ENCODE results near the gene PLCH1.

PLCH1 gene

GRCh38 chr3:155352900-155353490, 391.9 kb downstream of the PLCH1 start:
- Histone ChIP-seq H3K4me1 (ENCODE audit: control insufficient read depth in 1 of 2, insufficient read depth in 2 of 2, low read length in 2 of 2) (no peaks in the 10 kb centered on the region), H3K27ac (ENCODE audit: low read depth, low read length) (no peak overlapping the region), H3K27me3 (ENCODE audit: control insufficient read depth in 1 of 2, insufficient read depth in 2 of 2, low read length in 2 of 2) (no peaks in the 10 kb centered on the region), H3K9ac (ENCODE audit: low read depth in 1 of 2, low read length in 2 of 2) (no peak overlapping the region), H3K9me3 (ENCODE audit: control insufficient read depth in 1 of 2, low read length in 2 of 2) (no peaks in the 10 kb centered on the region), H3K4me3 (ENCODE audit: low read depth in 1 of 2, low read length in 2 of 2) (no peak overlapping the region), H3K36me3 (ENCODE audit: control insufficient read depth in 1 of 2, insufficient read depth in 2 of 2, low read length in 2 of 2) (no peaks in the 10 kb centered on the region)

- H3K27ac ChIP-seq (ENCODE audit: low read depth, low read length): no peak overlapping the region
- no peak overlapping the region for H3K4me3 ChIP-seq (ENCODE audit: low read depth in 1 of 2, low read length in 2 of 2)
- no peaks in the 10 kb centered on the region for H3K36me3 ChIP-seq (ENCODE audit: control insufficient read depth in 1 of 2, insufficient read depth in 2 of 2, low read length in 2 of 2)
- H3K9ac ChIP-seq (ENCODE audit: low read depth in 1 of 2, low read length in 2 of 2): no peak overlapping the region
- no peaks in the 10 kb centered on the region for H3K27me3 ChIP-seq (ENCODE audit: control insufficient read depth in 1 of 2, insufficient read depth in 2 of 2, low read length in 2 of 2)
- no peaks in the 10 kb centered on the region for H3K4me1 ChIP-seq (ENCODE audit: control insufficient read depth in 1 of 2, insufficient read depth in 2 of 2, low read length in 2 of 2)
- no peaks in the 10 kb centered on the region for H3K9me3 ChIP-seq (ENCODE audit: control insufficient read depth in 1 of 2, low read length in 2 of 2)
Observed at GRCh38 chr3:155350571-155350970, 394.3 kb downstream of the PLCH1 start.

GRCh38 chr3:155347901-155348300, 397.0 kb downstream of the PLCH1 start:
- no peaks in the 10 kb centered on the region for H3K27me3 ChIP-seq (ENCODE audit: control insufficient read depth in 1 of 2, insufficient read depth in 2 of 2, low read length in 2 of 2)
- H3K9me3 ChIP-seq (ENCODE audit: control insufficient read depth in 1 of 2, low read length in 2 of 2): no peaks in the 10 kb centered on the region

GRCh38 chr3:155342344-155342743, 402.5 kb downstream of the PLCH1 start:
- Histone ChIP-seq H3K27me3 (ENCODE audit: control insufficient read depth in 1 of 2, insufficient read depth in 2 of 2, low read length in 2 of 2) (no peaks in the 10 kb centered on the region), H3K4me3 (ENCODE audit: low read depth in 1 of 2, low read length in 2 of 2) (no peak overlapping the region), H3K36me3 (ENCODE audit: control insufficient read depth in 1 of 2, insufficient read depth in 2 of 2, low read length in 2 of 2) (no peaks in the 10 kb centered on the region), H3K4me1 (ENCODE audit: control insufficient read depth in 1 of 2, insufficient read depth in 2 of 2, low read length in 2 of 2) (no peaks in the 10 kb centered on the region), H3K27ac (ENCODE audit: low read depth, low read length) (no peak overlapping the region), H3K9ac (ENCODE audit: low read depth in 1 of 2, low read length in 2 of 2) (no peak overlapping the region), H3K9me3 (ENCODE audit: control insufficient read depth in 1 of 2, low read length in 2 of 2) (no peaks in the 10 kb centered on the region)

More at GRCh38 chr3:155347901-155348300, 397.0 kb downstream of the PLCH1 start:
- Histone ChIP-seq H3K9ac (ENCODE audit: low read depth in 1 of 2, low read length in 2 of 2) (no peak overlapping the region), H3K36me3 (ENCODE audit: control insufficient read depth in 1 of 2, insufficient read depth in 2 of 2, low read length in 2 of 2) (no peaks in the 10 kb centered on the region), H3K4me1 (ENCODE audit: control insufficient read depth in 1 of 2, insufficient read depth in 2 of 2, low read length in 2 of 2) (no peaks in the 10 kb centered on the region), H3K4me3 (ENCODE audit: low read depth in 1 of 2, low read length in 2 of 2) (no peak overlapping the region), H3K27ac (ENCODE audit: low read depth, low read length) (no peak overlapping the region)

- Histone ChIP-seq H3K36me3 (ENCODE audit: control insufficient read depth in 1 of 2, insufficient read depth in 2 of 2, low read length in 2 of 2) (no peaks in the 10 kb centered on the region), H3K27me3 (ENCODE audit: control insufficient read depth in 1 of 2, insufficient read depth in 2 of 2, low read length in 2 of 2) (no peaks in the 10 kb centered on the region), H3K4me3 (ENCODE audit: low read depth in 1 of 2, low read length in 2 of 2) (no peak overlapping the region), H3K9me3 (ENCODE audit: control insufficient read depth in 1 of 2, low read length in 2 of 2) (no peaks in the 10 kb centered on the region), H3K4me1 (ENCODE audit: control insufficient read depth in 1 of 2, insufficient read depth in 2 of 2, low read length in 2 of 2) (no peaks in the 10 kb centered on the region), H3K27ac (ENCODE audit: low read depth, low read length) (no peak overlapping the region), H3K9ac (ENCODE audit: low read depth in 1 of 2, low read length in 2 of 2) (no peak overlapping the region)
Observed at GRCh38 chr3:155339052-155339451, 405.8 kb downstream of the PLCH1 start.

GRCh38 chr3:155335724-155336354, 409.0 kb downstream of the PLCH1 start:
- H3K4me1 ChIP-seq (ENCODE audit: control insufficient read depth in 1 of 2, insufficient read depth in 2 of 2, low read length in 2 of 2): no peaks in the 10 kb centered on the region
- no peaks in the 10 kb centered on the region for H3K36me3 ChIP-seq (ENCODE audit: control insufficient read depth in 1 of 2, insufficient read depth in 2 of 2, low read length in 2 of 2)
- H3K27me3 ChIP-seq (ENCODE audit: control insufficient read depth in 1 of 2, insufficient read depth in 2 of 2, low read length in 2 of 2): no peaks in the 10 kb centered on the region
- H3K9ac ChIP-seq (ENCODE audit: low read depth in 1 of 2, low read length in 2 of 2): no peak overlapping the region
- no peaks in the 10 kb centered on the region for H3K9me3 ChIP-seq (ENCODE audit: control insufficient read depth in 1 of 2, low read length in 2 of 2)
- H3K4me3 ChIP-seq (ENCODE audit: low read depth in 1 of 2, low read length in 2 of 2): no peak overlapping the region
- no peak overlapping the region for H3K27ac ChIP-seq (ENCODE audit: low read depth, low read length)

- Histone ChIP-seq H3K9ac (ENCODE audit: low read depth in 1 of 2, low read length in 2 of 2) (no peak overlapping the region), H3K27me3 (ENCODE audit: control insufficient read depth in 1 of 2, insufficient read depth in 2 of 2, low read length in 2 of 2) (no peaks in the 10 kb centered on the region), H3K36me3 (ENCODE audit: control insufficient read depth in 1 of 2, insufficient read depth in 2 of 2, low read length in 2 of 2) (no peaks in the 10 kb centered on the region), H3K4me1 (ENCODE audit: control insufficient read depth in 1 of 2, insufficient read depth in 2 of 2, low read length in 2 of 2) (no peaks in the 10 kb centered on the region), H3K27ac (ENCODE audit: low read depth, low read length) (no peak overlapping the region), H3K4me3 (ENCODE audit: low read depth in 1 of 2, low read length in 2 of 2) (no peak overlapping the region), H3K9me3 (ENCODE audit: control insufficient read depth in 1 of 2, low read length in 2 of 2) (no peaks in the 10 kb centered on the region)
Observed at GRCh38 chr3:155334914-155335723, 409.8 kb downstream of the PLCH1 start.

- no peaks in the 10 kb centered on the region for H3K36me3 ChIP-seq (ENCODE audit: control insufficient read depth in 1 of 2, insufficient read depth in 2 of 2, low read length in 2 of 2)
- no peaks in the 10 kb centered on the region for H3K27me3 ChIP-seq (ENCODE audit: control insufficient read depth in 1 of 2, insufficient read depth in 2 of 2, low read length in 2 of 2)
- H3K9ac ChIP-seq (ENCODE audit: low read depth in 1 of 2, low read length in 2 of 2): no peak overlapping the region
- no peaks in the 10 kb centered on the region for H3K4me1 ChIP-seq (ENCODE audit: control insufficient read depth in 1 of 2, insufficient read depth in 2 of 2, low read length in 2 of 2)
- no peak overlapping the region for H3K4me3 ChIP-seq (ENCODE audit: low read depth in 1 of 2, low read length in 2 of 2)
- H3K9me3 ChIP-seq (ENCODE audit: control insufficient read depth in 1 of 2, low read length in 2 of 2): no peaks in the 10 kb centered on the region
- no peak overlapping the region for H3K27ac ChIP-seq (ENCODE audit: low read depth, low read length)
Observed at GRCh38 chr3:155334215-155334913, 410.5 kb downstream of the PLCH1 start.

- Histone ChIP-seq H3K27ac (ENCODE audit: low read depth, low read length) (no peak overlapping the region), H3K4me1 (ENCODE audit: control insufficient read depth in 1 of 2, insufficient read depth in 2 of 2, low read length in 2 of 2) (peaks cover 0 to 8% of the 10 kb centered on the region in 2 donors), H3K36me3 (ENCODE audit: control insufficient read depth in 1 of 2, insufficient read depth in 2 of 2, low read length in 2 of 2) (no peaks in the 10 kb centered on the region), H3K9me3 (ENCODE audit: control insufficient read depth in 1 of 2, low read length in 2 of 2) (no peaks in the 10 kb centered on the region), H3K9ac (ENCODE audit: low read depth in 1 of 2, low read length in 2 of 2) (no peak overlapping the region), H3K4me3 (ENCODE audit: low read depth in 1 of 2, low read length in 2 of 2) (no peak overlapping the region), H3K27me3 (ENCODE audit: control insufficient read depth in 1 of 2, insufficient read depth in 2 of 2, low read length in 2 of 2) (no peaks in the 10 kb centered on the region)
Observed at GRCh38 chr3:155332716-155333115, 412.2 kb downstream of the PLCH1 start.

GRCh38 chr3:155331078-155331477, 413.8 kb downstream of the PLCH1 start:
- Histone ChIP-seq H3K9me3 (ENCODE audit: control insufficient read depth in 1 of 2, low read length in 2 of 2) (no peaks in the 10 kb centered on the region), H3K27ac (ENCODE audit: low read depth, low read length) (no peak overlapping the region), H3K4me3 (ENCODE audit: low read depth in 1 of 2, low read length in 2 of 2) (no peak overlapping the region), H3K4me1 (ENCODE audit: control insufficient read depth in 1 of 2, insufficient read depth in 2 of 2, low read length in 2 of 2) (peaks cover 6 to 11% of the 10 kb centered on the region in 2 donors), H3K36me3 (ENCODE audit: control insufficient read depth in 1 of 2, insufficient read depth in 2 of 2, low read length in 2 of 2) (no peaks in the 10 kb centered on the region), H3K27me3 (ENCODE audit: control insufficient read depth in 1 of 2, insufficient read depth in 2 of 2, low read length in 2 of 2) (no peaks in the 10 kb centered on the region), H3K9ac (ENCODE audit: low read depth in 1 of 2, low read length in 2 of 2) (no peak overlapping the region)

Measured in duodenal mucosa (tissue), 2 donors.